ENCODE data around the gene EIF4G2. TPM values are rescaled to one million over a fixed set of nuclear protein-coding genes. Genes with fewer than 3 reads are reported as not detected.

EIF4G2 gene
- total RNA-seq, 1 experiment from 2014 or later = 1,198 TPM

- Histone ChIP-seq H3K4me1 (ENCODE audit: insufficient read depth, low read length, poor library complexity, severe bottlenecking) (peaks cover 8% of the 10 kb centered on the region), H3K9me3 (ENCODE audit: low read depth, low read length, poor library complexity, severe bottlenecking) (no peaks in the 10 kb centered on the region), H3K36me3 (ENCODE audit: insufficient read depth, low read length, poor library complexity, severe bottlenecking) (peaks cover 43% of the 10 kb centered on the region), H3K4me3 (ENCODE audit: low read depth, low read length, poor library complexity, severe bottlenecking) (no peak overlapping the region), H3K27me3 (replicated peaks; ENCODE audit: insufficient read depth, low read depth, low read length, poor library complexity) (no peaks in the 10 kb centered on the region), H3K27ac (ENCODE audit: low read depth, low read length, poor library complexity, severe bottlenecking) (no peak overlapping the region)
- no peak for DNase-seq (ENCODE audit: low spot score)
- intact Hi-C loops (cut with micrococcal nuclease; ENCODE audit: unreplicated experiment) = no loop called here
- ChIA-PET POLR2A (ENCODE audit: low non-redundant PET) (no interaction called here), CTCF (no interaction called here)
- no peak for TF ChIP-seq EZH2 (IDR thresholded peaks at IDR 0.05; ENCODE audit: borderline replicate concordance, low read depth, low read length, poor library complexity, severe bottlenecking)
- no peak for TF ChIP-seq CTCF (conservative IDR thresholded peaks at IDR 0.05; ENCODE audit: low read depth, low read length)
- BruUV-seq (replicated peaks) = no TSS peak
These were observed 28.7 kb downstream of the EIF4G2 start for GRCh38 chr11:10780040-10780439.

GRCh38 chr11:10779086-10779485 lies 29.6 kb downstream of the EIF4G2 start:
- ChIA-PET CTCF (no interaction called here), POLR2A (ENCODE audit: low non-redundant PET) (no interaction called here)
- intact Hi-C loops (cut with micrococcal nuclease; ENCODE audit: unreplicated experiment) = no loop called here
- Histone ChIP-seq H3K27ac (ENCODE audit: low read depth, low read length, poor library complexity, severe bottlenecking) (no peak overlapping the region), H3K36me3 (ENCODE audit: insufficient read depth, low read length, poor library complexity, severe bottlenecking) (peaks cover 50% of the 10 kb centered on the region), H3K4me3 (ENCODE audit: low read depth, low read length, poor library complexity, severe bottlenecking) (no peak overlapping the region), H3K9me3 (ENCODE audit: low read depth, low read length, poor library complexity, severe bottlenecking) (no peaks in the 10 kb centered on the region), H3K4me1 (ENCODE audit: insufficient read depth, low read length, poor library complexity, severe bottlenecking) (peaks cover under 1% of the 10 kb centered on the region), H3K27me3 (replicated peaks; ENCODE audit: insufficient read depth, low read depth, low read length, poor library complexity) (no peaks in the 10 kb centered on the region)
- no peak for DNase-seq (ENCODE audit: low spot score)
- TF ChIP-seq EZH2 (IDR thresholded peaks at IDR 0.05; ENCODE audit: borderline replicate concordance, low read depth, low read length, poor library complexity, severe bottlenecking) = no peak
- no peak for TF ChIP-seq CTCF (conservative IDR thresholded peaks at IDR 0.05; ENCODE audit: low read depth, low read length)
- no TSS peak for BruUV-seq (replicated peaks)

GRCh38 chr11:10778217-10778970 lies 30.3 kb downstream of the EIF4G2 start:
- intact Hi-C loops (cut with micrococcal nuclease; ENCODE audit: unreplicated experiment) = no loop called here
- Histone ChIP-seq H3K27ac (ENCODE audit: low read depth, low read length, poor library complexity, severe bottlenecking) (no peak overlapping the region), H3K9me3 (ENCODE audit: low read depth, low read length, poor library complexity, severe bottlenecking) (no peaks in the 10 kb centered on the region), H3K4me3 (ENCODE audit: low read depth, low read length, poor library complexity, severe bottlenecking) (no peak overlapping the region), H3K27me3 (replicated peaks; ENCODE audit: insufficient read depth, low read depth, low read length, poor library complexity) (no peaks in the 10 kb centered on the region), H3K4me1 (ENCODE audit: insufficient read depth, low read length, poor library complexity, severe bottlenecking) (no peaks in the 10 kb centered on the region), H3K36me3 (ENCODE audit: insufficient read depth, low read length, poor library complexity, severe bottlenecking) (peaks cover 57% of the 10 kb centered on the region)
- DNase-seq (ENCODE audit: low spot score) = no peak
- no TSS peak for BruUV-seq (replicated peaks)
- CTCF ChIA-PET = no interaction called here
- POLR2A ChIA-PET (ENCODE audit: low non-redundant PET) = interaction anchor here (0.6 kb wide), 1 partner anchor 275 kb away, joined by 3 read pairs; no protein-coding TSS in a partner anchor
- TF ChIP-seq EZH2 (IDR thresholded peaks at IDR 0.05; ENCODE audit: borderline replicate concordance, low read depth, low read length, poor library complexity, severe bottlenecking) = no peak
- no peak for TF ChIP-seq CTCF (conservative IDR thresholded peaks at IDR 0.05; ENCODE audit: low read depth, low read length)
